T-helper 2 cell (primary cell): ENCODE results near the gene CCT8L2.
"Not testable (repeated sequence)": the region's sequence is repeated elsewhere in the genome, so short reads cannot be mapped to it uniquely, and the experiment has no call there.

ENCODE experiments used
- DNase-seq, 5 experiments: peaks; one replicate each; pipeline versions ENCODE4 v3.0.0 to v3.0.0-alpha.2; 2012 to 2022

CCT8L2 gene

GRCh38 chr22:16594026-16594425 is 1.4 kb upstream of the CCT8L2 start:
- no peak for DNase-seq

GRCh38 chr22:16592231-16592630 is 379 bp downstream of the CCT8L2 start:
- DNase-seq, result not testable (repeated sequence)

- DNase-seq, result not testable (repeated sequence)
These were observed 1.5 kb downstream of the CCT8L2 start for GRCh38 chr22:16591136-16591535.

- DNase-seq, result no peak
These were observed 5.6 kb downstream of the CCT8L2 start for GRCh38 chr22:16586991-16587390.

- no peak for DNase-seq
These were observed 6.4 kb downstream of the CCT8L2 start for GRCh38 chr22:16586170-16586569.

- not testable (repeated sequence) for DNase-seq
These were observed 11.7 kb downstream of the CCT8L2 start for GRCh38 chr22:16580872-16581271.

GRCh38 chr22:16569240-16569834 is 23.3 kb downstream of the CCT8L2 start:
- not testable (repeated sequence) for DNase-seq

- no peak for DNase-seq
These were observed 24.2 kb downstream of the CCT8L2 start for GRCh38 chr22:16568425-16568758.

GRCh38 chr22:16567617-16568424 is 24.8 kb downstream of the CCT8L2 start:
- not testable (repeated sequence) for DNase-seq

- not testable (repeated sequence) for DNase-seq
These were observed 26.0 kb downstream of the CCT8L2 start for GRCh38 chr22:16566421-16567151.

GRCh38 chr22:16565585-16566420 is 26.8 kb downstream of the CCT8L2 start:
- not testable (repeated sequence) for DNase-seq

GRCh38 chr22:16564837-16565584 is 27.6 kb downstream of the CCT8L2 start:
- DNase-seq, result not testable (repeated sequence)

- no peak for DNase-seq
These were observed 28.8 kb downstream of the CCT8L2 start for GRCh38 chr22:16563555-16564520.

- no peak for DNase-seq
These were observed 29.7 kb downstream of the CCT8L2 start for GRCh38 chr22:16562711-16563554.

GRCh38 chr22:16561093-16561658 is 31.4 kb downstream of the CCT8L2 start:
- DNase-seq, result not testable (repeated sequence)

GRCh38 chr22:16560651-16561050 is 32.0 kb downstream of the CCT8L2 start:
- DNase-seq, result not testable (repeated sequence)

- DNase-seq, result not testable (repeated sequence)
These were observed 32.6 kb downstream of the CCT8L2 start for GRCh38 chr22:16559996-16560395.

- DNase-seq, result no peak
These were observed 33.3 kb downstream of the CCT8L2 start for GRCh38 chr22:16559056-16559955.
